Lower leg skin (tissue), 3 donors: Measurements from ENCODE around the gene SLCO2B1.

Experiments
- POLR2A ChIP-seq, 2 donors: fragments of 450-650 bp; IDR thresholded peaks; one replicate each; pipeline ENCODE4 v1.6.1; 2016 to 2017; ENCODE audit warnings: antibody characterized with exemption in 2 of 2, mild to moderate bottlenecking in 1 of 2, moderate library complexity in 1 of 2
- TF ChIP-seq, protein P1 (sequence below), 3 donors: fragments of 450-650 bp; IDR thresholded peaks; one replicate each; pipeline ENCODE4 v1.5.1; 2016; ENCODE audit warnings: antibody characterized with exemption in 3 of 3, mild to moderate bottlenecking in 3 of 3, moderate library complexity in 2 of 3

DNA sequence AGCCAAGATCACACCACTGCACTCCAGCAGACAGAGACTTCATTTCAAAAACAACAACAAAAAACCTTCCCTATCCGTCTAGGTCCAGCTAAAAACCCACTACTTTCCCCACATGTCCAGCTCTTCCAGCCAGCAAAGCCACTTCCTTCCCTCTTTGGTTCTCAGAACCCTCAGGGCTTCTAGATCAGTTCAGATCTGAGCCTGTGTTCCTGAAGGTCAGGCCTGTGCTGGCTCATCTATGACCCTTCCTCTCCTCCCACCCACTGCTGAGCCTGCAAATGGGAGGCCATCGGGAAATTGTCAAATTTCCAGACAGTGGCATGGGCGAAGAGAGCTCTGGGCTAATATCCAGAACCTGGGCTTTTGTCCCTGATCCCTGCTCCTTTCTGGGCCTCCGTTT, 37.8 kb downstream of the SLCO2B1 start:
- TF ChIP-seq POLR2A (IDR thresholded peaks at IDR 0.05) = no peak
- TF ChIP-seq, protein P1, sequence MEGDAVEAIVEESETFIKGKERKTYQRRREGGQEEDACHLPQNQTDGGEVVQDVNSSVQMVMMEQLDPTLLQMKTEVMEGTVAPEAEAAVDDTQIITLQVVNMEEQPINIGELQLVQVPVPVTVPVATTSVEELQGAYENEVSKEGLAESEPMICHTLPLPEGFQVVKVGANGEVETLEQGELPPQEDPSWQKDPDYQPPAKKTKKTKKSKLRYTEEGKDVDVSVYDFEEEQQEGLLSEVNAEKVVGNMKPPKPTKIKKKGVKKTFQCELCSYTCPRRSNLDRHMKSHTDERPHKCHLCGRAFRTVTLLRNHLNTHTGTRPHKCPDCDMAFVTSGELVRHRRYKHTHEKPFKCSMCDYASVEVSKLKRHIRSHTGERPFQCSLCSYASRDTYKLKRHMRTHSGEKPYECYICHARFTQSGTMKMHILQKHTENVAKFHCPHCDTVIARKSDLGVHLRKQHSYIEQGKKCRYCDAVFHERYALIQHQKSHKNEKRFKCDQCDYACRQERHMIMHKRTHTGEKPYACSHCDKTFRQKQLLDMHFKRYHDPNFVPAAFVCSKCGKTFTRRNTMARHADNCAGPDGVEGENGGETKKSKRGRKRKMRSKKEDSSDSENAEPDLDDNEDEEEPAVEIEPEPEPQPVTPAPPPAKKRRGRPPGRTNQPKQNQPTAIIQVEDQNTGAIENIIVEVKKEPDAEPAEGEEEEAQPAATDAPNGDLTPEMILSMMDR (IDR thresholded peaks at IDR 0.05) = no peak
